ENCODE data around the gene SCARB1.
"Not testable (repeated sequence)": the region's sequence is repeated elsewhere in the genome, so short reads cannot be mapped to it uniquely, and the experiment has no call there.

Gene SCARB1

GRCh38 chr12:124881123-124881522 is 17.5 kb upstream of the SCARB1 start:
- no peaks in the 10 kb centered on the region for H3K27me3 ChIP-seq (ENCODE audit: insufficient read depth, poor library complexity, severe bottlenecking)
- H3K4me3 ChIP-seq (replicated peaks; ENCODE audit: insufficient read depth, low read length) = no peak overlapping the region
- H3K27ac ChIP-seq (replicated peaks) = peak overlapping the region; percentile 65
- peak in 1 of 2 experiments; percentile 65 for DNase-seq (ENCODE audit: low read depth in 1 of 2, low spot score in 1 of 2)
- TF ChIP-seq REST (IDR thresholded peaks at IDR 0.05; ENCODE audit: insufficient replicate concordance, low read depth) (no peak), CTCF (IDR thresholded peaks at IDR 0.05; ENCODE audit: insufficient read depth, low read length) (no peak), SPI1 (IDR thresholded peaks at IDR 0.05; ENCODE audit: borderline replicate concordance, low read depth) (no peak), POLR2AphosphoS5 (IDR thresholded peaks at IDR 0.05; ENCODE audit: low read depth) (0 out of 2 replicates have a peak, but pooled peaks have one; percentile 24), GABPA (IDR thresholded peaks at IDR 0.05; ENCODE audit: low read depth) (peak; percentile 48; the same call in 1 of the 2 replicates)

GRCh38 chr12:124880335-124880734 is 16.7 kb upstream of the SCARB1 start:
- H3K27ac ChIP-seq (replicated peaks); DNase-seq (ENCODE audit: low read depth in 1 of 2, low spot score in 1 of 2); H3K27me3 ChIP-seq (ENCODE audit: insufficient read depth, poor library complexity, severe bottlenecking); H3K4me3 ChIP-seq (replicated peaks; ENCODE audit: insufficient read depth, low read length): not testable (repeated sequence)

- no peak overlapping the region for H3K27ac ChIP-seq (replicated peaks)
- no peak overlapping the region for H3K4me3 ChIP-seq (replicated peaks; ENCODE audit: insufficient read depth, low read length)
- DNase-seq (ENCODE audit: low read depth in 1 of 2, low spot score in 1 of 2) = no peak
- H3K27me3 ChIP-seq (ENCODE audit: insufficient read depth, poor library complexity, severe bottlenecking) = no peaks in the 10 kb centered on the region
- TF ChIP-seq POLR2AphosphoS5 (IDR thresholded peaks at IDR 0.05; ENCODE audit: low read depth) (no peak), CTCF (IDR thresholded peaks at IDR 0.05; ENCODE audit: insufficient read depth, low read length) (no peak), GABPA (IDR thresholded peaks at IDR 0.05; ENCODE audit: low read depth) (no peak), REST (IDR thresholded peaks at IDR 0.05; ENCODE audit: insufficient replicate concordance, low read depth) (no peak), SPI1 (IDR thresholded peaks at IDR 0.05; ENCODE audit: borderline replicate concordance, low read depth) (no peak)
Measured at GRCh38 chr12:124878795-124879516, 15.3 kb upstream of the SCARB1 start.

- no peak overlapping the region for H3K27ac ChIP-seq (replicated peaks)
- H3K27me3 ChIP-seq (ENCODE audit: insufficient read depth, poor library complexity, severe bottlenecking) = no peaks in the 10 kb centered on the region
- TF ChIP-seq SPI1 (IDR thresholded peaks at IDR 0.05; ENCODE audit: borderline replicate concordance, low read depth) (no peak), GABPA (IDR thresholded peaks at IDR 0.05; ENCODE audit: low read depth) (no peak), POLR2AphosphoS5 (IDR thresholded peaks at IDR 0.05; ENCODE audit: low read depth) (no peak), REST (IDR thresholded peaks at IDR 0.05; ENCODE audit: insufficient replicate concordance, low read depth) (no peak), CTCF (IDR thresholded peaks at IDR 0.05; ENCODE audit: insufficient read depth, low read length) (no peak)
- no peak for DNase-seq (ENCODE audit: low read depth in 1 of 2, low spot score in 1 of 2)
- no peak overlapping the region for H3K4me3 ChIP-seq (replicated peaks; ENCODE audit: insufficient read depth, low read length)
Measured at GRCh38 chr12:124877423-124877822, 13.8 kb upstream of the SCARB1 start.

Data from HL-60 (cell line).